PC-9 (cell line): ENCODE data around the gene OR52K1. TPM values are rescaled to one million over a fixed set of nuclear protein-coding genes. Genes with fewer than 3 reads are reported as not detected.
"Not testable (repeated sequence)": the region's sequence is repeated elsewhere in the genome, so short reads cannot be mapped to it uniquely, and the experiment has no call there.

Experiments
- BruUV-seq: library from RNA; stranded (reverse); fragments of 400-500 nt; replicated peaks from 2 replicates; lab custom pipeline; 2021; lab: Mats Ljungman, UMichigan
- CTCF ChIA-PET: fragments of 300-600 bp; sonication (Branson Sonifier 250); formaldehyde crosslinking; loops from one replicate; lab custom pipeline; 2022; ENCODE audit warnings: antibody characterized with exemption; lab: Charles Lee
- POLR2A ChIA-PET: fragments of 300-600 bp; sonication (Branson Sonifier 250); formaldehyde crosslinking; loops from one replicate; lab custom pipeline; 2022; ENCODE audit warnings: antibody characterized with exemption; ENCODE audit not compliant: unreplicated experiment; lab: Charles Lee
- DNase-seq, 2 experiments: peaks; one replicate each; pipeline versions ENCODE4 v3.0.0 to v3.0.0-alpha.2; 2015 to 2022; ENCODE audit warnings: mixed read lengths in 1 of 2
- H2AFZ ChIP-seq: fragments of 200-600 bp; sonication (generic); 2 replicates; pipeline ENCODE4 v1.8.1; 2017; ENCODE audit warnings: antibody characterized with exemption
- H3F3A ChIP-seq: fragments of 200-600 bp; sonication (generic); 2 replicates; pipeline ENCODE4 v1.8.1; 2017; ENCODE audit warnings: antibody characterized with exemption, mild to moderate bottlenecking, low read depth; ENCODE audit not compliant: insufficient read depth
- H3K27ac ChIP-seq: fragments of 200-600 bp; sonication (generic); 2 replicates; pipeline ENCODE4 v1.6.1; 2016; ENCODE audit warnings: mixed run types
- H3K27me3 ChIP-seq: fragments of 200-600 bp; sonication (generic); 2 replicates; pipeline ENCODE4 v1.6.1; 2016; ENCODE audit warnings: low read depth, mixed run types; ENCODE audit not compliant: insufficient read depth
- H3K36me3 ChIP-seq: fragments of 200-600 bp; sonication (generic); 2 replicates; pipeline ENCODE4 v1.6.1; 2016; ENCODE audit warnings: low read depth, mixed run types
- H3K4me1 ChIP-seq: fragments of 200-600 bp; sonication (generic); replicated peaks from 2 replicates; pipeline ENCODE4 v1.6.1; 2016; ENCODE audit warnings: mixed run types; ENCODE audit not compliant: insufficient read depth
- H3K4me2 ChIP-seq: fragments of 200-600 bp; sonication (generic); 2 replicates; pipeline ENCODE4 v1.6.1; 2017; ENCODE audit warnings: mixed run types
- H3K4me3 ChIP-seq: fragments of 200-600 bp; sonication (generic); 2 replicates; pipeline ENCODE4 v1.6.1; 2016; ENCODE audit warnings: mixed run types
- H3K79me2 ChIP-seq: fragments of 200-600 bp; sonication (generic); 2 replicates; pipeline ENCODE4 v1.6.1; 2017; ENCODE audit warnings: low read depth, mixed run types
- H3K9me2 ChIP-seq: fragments of 200-600 bp; sonication (generic); 2 replicates; pipeline ENCODE4 v1.8.1; 2017; ENCODE audit warnings: mild to moderate bottlenecking; ENCODE audit not compliant: insufficient read depth
- H3K9me3 ChIP-seq: fragments of 200-600 bp; sonication (generic); 2 replicates; pipeline ENCODE4 v1.8.1; 2016; ENCODE audit warnings: low read depth; ENCODE audit not compliant: insufficient read depth
- H4K20me1 ChIP-seq: fragments of 200-600 bp; sonication (generic); 2 replicates; pipeline ENCODE4 v1.8.1; 2017; ENCODE audit not compliant: insufficient read depth
- CTCF ChIP-seq: fragments of 200-600 bp; sonication (generic); conservative IDR thresholded peaks from 2 replicates; pipeline ENCODE4 v1.6.1; 2017; ENCODE audit warnings: mixed run types, antibody characterized with exemption, mild to moderate bottlenecking, moderate library complexity
- EZH2 ChIP-seq: fragments of 200-600 bp; sonication (generic); IDR thresholded peaks from 2 replicates; pipeline ENCODE4 v1.8.0; 2017; ENCODE audit warnings: antibody characterized with exemption, low read depth
- intact Hi-C: fragments of 100-400 bp; cut with micrococcal nuclease; formaldehyde crosslinking; loops from one replicate; pipeline ENCODE4 v1.10.0; 2022; ENCODE audit not compliant: unreplicated experiment
- total RNA-seq: library from RNA; stranded (reverse); gene quantifications from 2 replicates; pipeline ENCODE4 v1.2.3, GENCODE V29; 2021

Gene OR52K1
- total RNA-seq, 1 experiment from 2014 or later: not detected

- no peaks in the 10 kb centered on the region for H3K4me1 ChIP-seq
- ChIA-PET CTCF (no interaction called here), POLR2A (no interaction called here)
- H4K20me1 ChIP-seq: no peaks in the 10 kb centered on the region
- no peaks in the 10 kb centered on the region for H3K9me3 ChIP-seq
- H3K27me3 ChIP-seq: no peaks in the 10 kb centered on the region
- no peaks in the 10 kb centered on the region for H3K9me2 ChIP-seq
- H3K4me2 ChIP-seq: no peak overlapping the region
- H3K79me2 ChIP-seq: no peaks in the 10 kb centered on the region
- intact Hi-C loops: no loop called here
- no TSS peak for BruUV-seq
- H3K27ac ChIP-seq: no peak overlapping the region
- no peak for DNase-seq
- H3K4me3 ChIP-seq: no peak overlapping the region
- TF ChIP-seq EZH2 (no peak), CTCF (no peak)
- no peaks in the 10 kb centered on the region for H3K36me3 ChIP-seq
- no peak overlapping the region for H2AFZ ChIP-seq
- H3F3A ChIP-seq: no peaks in the 10 kb centered on the region
Measured at GRCh38 chr11:4523666-4524065, 41.2 kb downstream of the OR52K1 start.

GRCh38 chr11:4527926-4528325 lies 45.5 kb downstream of the OR52K1 start:
- Histone ChIP-seq H3K27ac (no peak overlapping the region), H2AFZ (no peak overlapping the region), H3K9me3 (no peaks in the 10 kb centered on the region), H4K20me1 (no peaks in the 10 kb centered on the region), H3K79me2 (no peaks in the 10 kb centered on the region), H3K4me3 (no peak overlapping the region), H3K4me1 (no peaks in the 10 kb centered on the region), H3K36me3 (no peaks in the 10 kb centered on the region), H3K4me2 (no peak overlapping the region), H3F3A (no peaks in the 10 kb centered on the region), H3K9me2 (no peaks in the 10 kb centered on the region), H3K27me3 (peaks cover 4% of the 10 kb centered on the region)
- intact Hi-C loops: no loop called here
- CTCF ChIA-PET: no interaction called here
- DNase-seq: no peak
- no peak for TF ChIP-seq CTCF
- TF ChIP-seq EZH2: no peak
- no TSS peak for BruUV-seq
- POLR2A ChIA-PET: interaction anchor here (0.6 kb wide), 1 partner anchor 31 kb away, joined by 3 read pairs; no protein-coding TSS in a partner anchor

- H3K27me3 ChIP-seq, BruUV-seq, intact Hi-C loops, H3K4me2 ChIP-seq, H3K79me2 ChIP-seq, H3K4me1 ChIP-seq, H4K20me1 ChIP-seq, H2AFZ ChIP-seq, H3K36me3 ChIP-seq, POLR2A ChIA-PET, DNase-seq, H3K27ac ChIP-seq, H3K9me2 ChIP-seq, CTCF ChIA-PET, H3F3A ChIP-seq, H3K9me3 ChIP-seq, H3K4me3 ChIP-seq: not testable (repeated sequence)
Measured at GRCh38 chr11:4531686-4532085, 49.2 kb downstream of the OR52K1 start.

- H3K9me2 ChIP-seq: no peaks in the 10 kb centered on the region
- H3K4me2 ChIP-seq: no peak overlapping the region
- DNase-seq: peak in 1 of 2 experiments; percentile 1
- ChIA-PET CTCF (interaction anchor here (1.2 kb wide), 1 partner anchor 353 kb away, joined by 3 read pairs; no protein-coding TSS in a partner anchor), POLR2A (no interaction called here)
- H3K36me3 ChIP-seq: no peaks in the 10 kb centered on the region
- H3K27me3 ChIP-seq: no peaks in the 10 kb centered on the region
- no TSS peak for BruUV-seq
- no peak overlapping the region for H2AFZ ChIP-seq
- TF ChIP-seq EZH2 (no peak), CTCF (peak; percentile 61)
- no peak overlapping the region for H3K27ac ChIP-seq
- H3K79me2 ChIP-seq: no peaks in the 10 kb centered on the region
- no peaks in the 10 kb centered on the region for H4K20me1 ChIP-seq
- H3K4me1 ChIP-seq: no peaks in the 10 kb centered on the region
- no peak overlapping the region for H3K4me3 ChIP-seq
- no peaks in the 10 kb centered on the region for H3K9me3 ChIP-seq
- H3F3A ChIP-seq: no peaks in the 10 kb centered on the region
- intact Hi-C loops: loop anchor here (1.0 kb wide), 1 partner anchor 352 kb away; no protein-coding TSS in a partner anchor
Measured at GRCh38 chr11:4539603-4540219, 57.3 kb downstream of the OR52K1 start.
